ENCODE data around the gene ANXA5.

ANXA5 gene

DNA sequence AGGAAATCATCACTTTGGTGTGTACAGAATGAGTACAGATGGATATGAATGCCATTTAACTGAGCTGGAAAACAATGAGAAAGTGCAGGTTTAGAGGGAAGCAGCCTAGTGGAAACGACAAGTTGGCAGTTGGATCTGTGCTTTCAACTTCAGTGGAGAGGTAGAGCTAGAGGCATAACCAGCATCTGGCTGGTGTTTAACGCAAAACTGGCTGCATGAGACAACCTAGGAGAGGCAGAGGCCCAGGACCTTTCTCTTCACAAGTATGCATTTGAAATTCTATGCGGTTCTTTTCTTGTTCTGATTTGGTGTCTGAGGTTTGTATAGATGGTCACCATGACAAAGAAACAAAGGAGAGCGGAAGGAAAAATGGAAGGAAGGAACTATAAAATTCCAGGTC lies 63.1 kb downstream of the ANXA5 start:
- Histone ChIP-seq H2AFZ (no peak overlapping the region), H3K4me2 (ENCODE audit: low read length) (no peak overlapping the region), H3K27me3 (ENCODE audit: control insufficient read depth, insufficient read depth, low read length) (no peaks in the 10 kb centered on the region), H3K36me3 (ENCODE audit: control insufficient read depth, insufficient read depth, low read length) (no peaks in the 10 kb centered on the region), H3K9me3 (ENCODE audit: control insufficient read depth, low read length) (no peaks in the 10 kb centered on the region), H3K4me3 (ENCODE audit: low read depth, low read length) (no peak overlapping the region), H3K27ac (no peak overlapping the region), H3K9ac (no peak overlapping the region), H3K4me1 (no peaks in the 10 kb centered on the region), H3K79me2 (no peaks in the 10 kb centered on the region)
- no peak for TF ChIP-seq CTCF (IDR thresholded peaks at IDR 0.05)

GRCh38 chr4:121632636-121633035 lies 64.1 kb downstream of the ANXA5 start:
- TF ChIP-seq CTCF (IDR thresholded peaks at IDR 0.05), result no peak
- Histone ChIP-seq H3K4me3 (ENCODE audit: low read depth, low read length) (no peak overlapping the region), H3K4me1 (no peaks in the 10 kb centered on the region), H3K27me3 (ENCODE audit: control insufficient read depth, insufficient read depth, low read length) (no peaks in the 10 kb centered on the region), H3K27ac (no peak overlapping the region), H3K79me2 (no peaks in the 10 kb centered on the region), H3K36me3 (ENCODE audit: control insufficient read depth, insufficient read depth, low read length) (no peaks in the 10 kb centered on the region), H3K4me2 (ENCODE audit: low read length) (no peak overlapping the region), H2AFZ (no peak overlapping the region), H3K9me3 (ENCODE audit: control insufficient read depth, low read length) (no peaks in the 10 kb centered on the region), H3K9ac (no peak overlapping the region)

Measured in parathyroid adenoma (tissue), 2 donors.